ENCODE results near the gene MXRA5. TPM values are rescaled to one million over a fixed set of nuclear protein-coding genes. Genes with fewer than 3 reads are reported as not detected.
A peak's percentile ranks its signal among the peaks of the same experiment; 100 is the strongest.
"Not testable (repeated sequence)": the region's sequence is repeated elsewhere in the genome, so short reads cannot be mapped to it uniquely, and the experiment has no call there.

MXRA5 gene
- total and polyA plus RNA-seq, 4 donors: 0.05 to 13.5 (median 2.3) TPM; not detected in 1

- Histone ChIP-seq H3K27me3 (ENCODE audit: control insufficient read depth in 1 of 2, insufficient read depth in 2 of 2, low read length in 1 of 2) (no peaks in the 10 kb centered on the region), H3K27ac (ENCODE audit: low read depth in 1 of 2, low read length in 2 of 2) (no peak overlapping the region), H3K36me3 (ENCODE audit: control insufficient read depth in 1 of 2, insufficient read depth in 2 of 2, low read length in 1 of 2) (no peaks in the 10 kb centered on the region), H3K4me1 (ENCODE audit: control insufficient read depth in 1 of 2, insufficient read depth in 2 of 2, low read length in 2 of 2) (no peaks in the 10 kb centered on the region), H3K9me3 (ENCODE audit: control insufficient read depth, low read length) (peaks cover 2% of the 10 kb centered on the region), H3K4me3 (ENCODE audit: low read length in 2 of 2) (no peak overlapping the region)
- ATAC-seq (ENCODE audit: low FRiP score) (no peak), DNase-seq (no peak)
- WGBS, 2 donors: 47 to 51% methylated on average over 1 of the region's 1 CpG
- intact Hi-C loops (cut with DNase I): no loop called here
These were observed 46.8 kb downstream of the MXRA5 start for GRCh38 chrX:3299636-3300035.

- no peak for ATAC-seq (ENCODE audit: low FRiP score)
- no peak for DNase-seq
- no peak overlapping the region for H3K4me3 ChIP-seq (ENCODE audit: low read length in 2 of 2)
- peaks cover 2% of the 10 kb centered on the region for H3K9me3 ChIP-seq (ENCODE audit: control insufficient read depth, low read length)
- no peaks in the 10 kb centered on the region for H3K27me3 ChIP-seq (ENCODE audit: control insufficient read depth in 1 of 2, insufficient read depth in 2 of 2, low read length in 1 of 2)
- intact Hi-C loops (cut with DNase I): no loop called here
- H3K27ac ChIP-seq (ENCODE audit: low read depth in 1 of 2, low read length in 2 of 2): no peak overlapping the region
- WGBS, 2 donors: 50 to 69% methylated on average over 5 of the region's 5 CpGs
- no peaks in the 10 kb centered on the region for H3K4me1 ChIP-seq (ENCODE audit: control insufficient read depth in 1 of 2, insufficient read depth in 2 of 2, low read length in 2 of 2)
- H3K36me3 ChIP-seq (ENCODE audit: control insufficient read depth in 1 of 2, insufficient read depth in 2 of 2, low read length in 1 of 2): no peaks in the 10 kb centered on the region
These were observed 50.7 kb downstream of the MXRA5 start for GRCh38 chrX:3295731-3296130.

GRCh38 chrX:3293251-3293650 is 53.2 kb downstream of the MXRA5 start:
- Histone ChIP-seq H3K4me1 (ENCODE audit: control insufficient read depth in 1 of 2, insufficient read depth in 2 of 2, low read length in 2 of 2) (no peaks in the 10 kb centered on the region), H3K9me3 (ENCODE audit: control insufficient read depth, low read length) (no peaks in the 10 kb centered on the region), H3K36me3 (ENCODE audit: control insufficient read depth in 1 of 2, insufficient read depth in 2 of 2, low read length in 1 of 2) (no peaks in the 10 kb centered on the region), H3K4me3 (ENCODE audit: low read length in 2 of 2) (no peak overlapping the region), H3K27me3 (ENCODE audit: control insufficient read depth in 1 of 2, insufficient read depth in 2 of 2, low read length in 1 of 2) (no peaks in the 10 kb centered on the region), H3K27ac (ENCODE audit: low read depth in 1 of 2, low read length in 2 of 2) (no peak overlapping the region)
- DNase-seq (no peak), ATAC-seq (ENCODE audit: low FRiP score) (no peak)
- 29 to 37% methylated on average over 2 of the region's 2 CpGs for WGBS, 2 donors
- intact Hi-C loops (cut with DNase I): no loop called here

- H3K27me3 ChIP-seq (ENCODE audit: control insufficient read depth in 1 of 2, insufficient read depth in 2 of 2, low read length in 1 of 2): no peaks in the 10 kb centered on the region
- H3K27ac ChIP-seq (ENCODE audit: low read depth in 1 of 2, low read length in 2 of 2): no peak overlapping the region
- intact Hi-C loops (cut with DNase I): no loop called here
- WGBS, 2 donors: 38 to 61% methylated on average over 1 of the region's 1 CpG
- no peak for ATAC-seq (ENCODE audit: low FRiP score)
- no peaks in the 10 kb centered on the region for H3K9me3 ChIP-seq (ENCODE audit: control insufficient read depth, low read length)
- H3K4me3 ChIP-seq (ENCODE audit: low read length in 2 of 2): no peak overlapping the region
- no peaks in the 10 kb centered on the region for H3K36me3 ChIP-seq (ENCODE audit: control insufficient read depth in 1 of 2, insufficient read depth in 2 of 2, low read length in 1 of 2)
- no peaks in the 10 kb centered on the region for H3K4me1 ChIP-seq (ENCODE audit: control insufficient read depth in 1 of 2, insufficient read depth in 2 of 2, low read length in 2 of 2)
- DNase-seq: no peak
These were observed 55.9 kb downstream of the MXRA5 start for GRCh38 chrX:3290561-3290960.

- H3K36me3 ChIP-seq (ENCODE audit: control insufficient read depth in 1 of 2, insufficient read depth in 2 of 2, low read length in 1 of 2): no peaks in the 10 kb centered on the region
- H3K9me3 ChIP-seq (ENCODE audit: control insufficient read depth, low read length): no peaks in the 10 kb centered on the region
- intact Hi-C loops (cut with DNase I): loop anchor here in 1 of 2 donors (10.0 kb wide), 1 partner anchor 102 kb away; no protein-coding TSS in a partner anchor
- no peaks in the 10 kb centered on the region for H3K4me1 ChIP-seq (ENCODE audit: control insufficient read depth in 1 of 2, insufficient read depth in 2 of 2, low read length in 2 of 2)
- no peak overlapping the region for H3K4me3 ChIP-seq (ENCODE audit: low read length in 2 of 2)
- 9 to 12% methylated on average over 14 of the region's 14 CpGs for WGBS, 2 donors
- ATAC-seq (ENCODE audit: low FRiP score): no peak
- DNase-seq: peak in 1 of 2 donors; percentile 44
- H3K27me3 ChIP-seq (ENCODE audit: control insufficient read depth in 1 of 2, insufficient read depth in 2 of 2, low read length in 1 of 2): no peaks in the 10 kb centered on the region
- no peak overlapping the region for H3K27ac ChIP-seq (ENCODE audit: low read depth in 1 of 2, low read length in 2 of 2)
These were observed 60.1 kb downstream of the MXRA5 start for GRCh38 chrX:3286196-3286945.

GRCh38 chrX:3280706-3281105 is 65.7 kb downstream of the MXRA5 start:
- DNase-seq (no peak), ATAC-seq (ENCODE audit: low FRiP score) (no peak)
- Histone ChIP-seq H3K4me3 (ENCODE audit: low read length in 2 of 2) (no peak overlapping the region), H3K27me3 (ENCODE audit: control insufficient read depth in 1 of 2, insufficient read depth in 2 of 2, low read length in 1 of 2) (no peaks in the 10 kb centered on the region), H3K9me3 (ENCODE audit: control insufficient read depth, low read length) (no peaks in the 10 kb centered on the region), H3K4me1 (ENCODE audit: control insufficient read depth in 1 of 2, insufficient read depth in 2 of 2, low read length in 2 of 2) (no peaks in the 10 kb centered on the region), H3K27ac (ENCODE audit: low read depth in 1 of 2, low read length in 2 of 2) (no peak overlapping the region), H3K36me3 (ENCODE audit: control insufficient read depth in 1 of 2, insufficient read depth in 2 of 2, low read length in 1 of 2) (no peaks in the 10 kb centered on the region)
- WGBS, 2 donors: 43 to 68% methylated on average over 1 of the region's 1 CpG
- intact Hi-C loops (cut with DNase I): loop anchor here in 1 of 2 donors (10.0 kb wide), 1 partner anchor 96 kb away; no protein-coding TSS in a partner anchor

- ATAC-seq (ENCODE audit: low FRiP score); H3K36me3 ChIP-seq (ENCODE audit: control insufficient read depth in 1 of 2, insufficient read depth in 2 of 2, low read length in 1 of 2); intact Hi-C loops (cut with DNase I); H3K27ac ChIP-seq (ENCODE audit: low read depth in 1 of 2, low read length in 2 of 2); DNase-seq; H3K27me3 ChIP-seq (ENCODE audit: control insufficient read depth in 1 of 2, insufficient read depth in 2 of 2, low read length in 1 of 2); H3K4me1 ChIP-seq (ENCODE audit: control insufficient read depth in 1 of 2, insufficient read depth in 2 of 2, low read length in 2 of 2); H3K4me3 ChIP-seq (ENCODE audit: low read length in 2 of 2); H3K9me3 ChIP-seq (ENCODE audit: control insufficient read depth, low read length): not testable (repeated sequence)
- WGBS, 2 donors: 66 to 86% methylated on average over 1 of the region's 1 CpG
These were observed 72.8 kb downstream of the MXRA5 start for GRCh38 chrX:3273668-3274067.

- no peaks in the 10 kb centered on the region for H3K27me3 ChIP-seq (ENCODE audit: control insufficient read depth in 1 of 2, insufficient read depth in 2 of 2, low read length in 1 of 2)
- DNase-seq: no peak
- no peak overlapping the region for H3K27ac ChIP-seq (ENCODE audit: low read depth in 1 of 2, low read length in 2 of 2)
- H3K9me3 ChIP-seq (ENCODE audit: control insufficient read depth, low read length): no peaks in the 10 kb centered on the region
- WGBS, 2 donors: 9 to 16% methylated on average over 6 of the region's 6 CpGs
- no peaks in the 10 kb centered on the region for H3K4me1 ChIP-seq (ENCODE audit: control insufficient read depth in 1 of 2, insufficient read depth in 2 of 2, low read length in 2 of 2)
- no peak for ATAC-seq (ENCODE audit: low FRiP score)
- intact Hi-C loops (cut with DNase I): no loop called here
- H3K36me3 ChIP-seq (ENCODE audit: control insufficient read depth in 1 of 2, insufficient read depth in 2 of 2, low read length in 1 of 2): no peaks in the 10 kb centered on the region
- H3K4me3 ChIP-seq (ENCODE audit: low read length in 2 of 2): peak overlapping the region in 1 of 2 donors; percentile 41
These were observed 74.6 kb downstream of the MXRA5 start for GRCh38 chrX:3271834-3272186.

GRCh38 chrX:3271183-3271833 is 75.1 kb downstream of the MXRA5 start:
- no peaks in the 10 kb centered on the region for H3K36me3 ChIP-seq (ENCODE audit: control insufficient read depth in 1 of 2, insufficient read depth in 2 of 2, low read length in 1 of 2)
- 4 to 7% methylated on average over 12 of the region's 12 CpGs for WGBS, 2 donors
- H3K4me3 ChIP-seq (ENCODE audit: low read length in 2 of 2): peak overlapping the region in 1 of 2 donors; percentile 41
- ATAC-seq (ENCODE audit: low FRiP score): no peak
- intact Hi-C loops (cut with DNase I): no loop called here
- no peaks in the 10 kb centered on the region for H3K4me1 ChIP-seq (ENCODE audit: control insufficient read depth in 1 of 2, insufficient read depth in 2 of 2, low read length in 2 of 2)
- H3K27me3 ChIP-seq (ENCODE audit: control insufficient read depth in 1 of 2, insufficient read depth in 2 of 2, low read length in 1 of 2): no peaks in the 10 kb centered on the region
- H3K27ac ChIP-seq (ENCODE audit: low read depth in 1 of 2, low read length in 2 of 2): no peak overlapping the region
- H3K9me3 ChIP-seq (ENCODE audit: control insufficient read depth, low read length): no peaks in the 10 kb centered on the region
- no peak for DNase-seq
